A549 (cell line): ENCODE results near the gene CD276. TPM values are rescaled to one million over a fixed set of nuclear protein-coding genes. Genes with fewer than 3 reads are reported as not detected.
A peak's percentile ranks its signal among the peaks of the same experiment; 100 is the strongest.

Source experiments
- ATAC-seq, 2 experiments: fragments of 200-7000 bp in 1 of 2; fragments of >200 bp in 1 of 2; cut with Nextera tagmentation in 1 of 2; cut with Tn5 transposase in 1 of 2; 3 replicates each; pipeline versions ENCODE4 v1.8.0 to v1.9.1; 2018 to 2020; ENCODE audit warnings: mild to moderate bottlenecking in 1 of 2, moderate library complexity in 1 of 2
- CTCF ChIA-PET: fragments of 300-600 bp; sonication (Branson Sonifier 250); formaldehyde crosslinking; extraction: SDS; loops from one replicate; lab custom pipeline; 2021; ENCODE audit warnings: antibody characterized with exemption, inconsistent platforms; lab: Yijun Ruan, JAX
- POLR2A ChIA-PET: fragments of 350-600 bp; formaldehyde crosslinking; extraction: SDS; loops from one replicate; lab custom pipeline; 2021; ENCODE audit warnings: antibody characterized with exemption, inconsistent platforms; lab: Yijun Ruan, JAX
- DNase-seq, 2 experiments: peaks; one replicate each; pipeline versions ENCODE4 v3.0.0 to v3.0.0-alpha.2; 2011 to 2016; ENCODE audit warnings: low read depth in 1 of 2, low spot score in 1 of 2
- FAIRE-seq: peaks from 2 replicates; lab custom pipeline; 2011; peaks lifted over from hg19 to GRCh38; lab: Jason Lieb, UNC
- H3K27ac ChIP-seq, 2 experiments: fragments of >200 bp; sonication (Bioruptor Twin); formaldehyde crosslinking; 3 replicates each; pipeline ENCODE4 v1.5.1; 2016 to 2017
- H3K4me1 ChIP-seq: fragments of >200 bp; sonication (Bioruptor Twin); formaldehyde crosslinking; 3 replicates; pipeline ENCODE4 v1.6.1; 2016
- H3K4me2 ChIP-seq: fragments of >200 bp; sonication (Bioruptor Twin); formaldehyde crosslinking; 3 replicates; pipeline ENCODE4 v1.6.1; 2016
- H3K4me3 ChIP-seq: fragments of >200 bp; sonication (Bioruptor Twin); formaldehyde crosslinking; 3 replicates; pipeline ENCODE4 v1.5.1; 2016
- H3K9me3 ChIP-seq: fragments of >200 bp; sonication (Bioruptor Twin); formaldehyde crosslinking; 3 replicates; pipeline ENCODE4 v1.6.1; 2016
- CEBPB ChIP-seq, 2 experiments: fragments of >200 bp in 1 of 2; sonication (Bioruptor Twin) in 1 of 2; formaldehyde crosslinking in 1 of 2; IDR thresholded peaks; 2 replicates each; pipeline ENCODE4 v1.6.1; 2012 to 2016
- CHD2 ChIP-seq: fragments of 150-350 bp; IDR thresholded peaks from 2 replicates; pipeline ENCODE4 v1.6.1; 2014; ENCODE audit warnings: low read length; ENCODE audit not compliant: partially characterized antibody
- EHMT2 ChIP-seq: fragments of 200-600 bp; sonication (generic); IDR thresholded peaks from 2 replicates; pipeline ENCODE4 v1.6.1; 2016; ENCODE audit warnings: antibody characterized with exemption, low read depth, mild to moderate bottlenecking, moderate library complexity
- ESRRA ChIP-seq: fragments of 150-350 bp; IDR thresholded peaks from 2 replicates; pipeline ENCODE4 v1.6.1; 2014; ENCODE audit warnings: mild to moderate bottlenecking, low read length, borderline replicate concordance
- FOSB ChIP-seq: fragments of 250-450 bp; sonication (Bioruptor Pico); IDR thresholded peaks from 2 replicates; pipeline ENCODE4 v1.5.0; 2020; ENCODE audit warnings: mild to moderate bottlenecking, moderate library complexity
- FOSL2 ChIP-seq, 2 experiments: fragments of 450-650 bp in 1 of 2; fragments of >200 bp in 1 of 2; sonication (Bioruptor Twin) in 1 of 2; formaldehyde crosslinking; IDR thresholded peaks; 2 replicates each; pipeline versions ENCODE4 v1.5.0 to v1.6.1; 2016 to 2020; ENCODE audit warnings: mild to moderate bottlenecking in 1 of 2, moderate library complexity in 1 of 2
- GATA3 ChIP-seq: IDR thresholded peaks from 2 replicates; pipeline ENCODE4 v1.6.1; 2012; ENCODE audit warnings: borderline replicate concordance
- HDAC2 ChIP-seq: fragments of 200-600 bp; sonication (generic); IDR thresholded peaks from 2 replicates; pipeline ENCODE4 v1.6.1; 2016
- HMGXB4 ChIP-seq: fragments of 250-450 bp; sonication (Bioruptor Pico); IDR thresholded peaks from 2 replicates; pipeline ENCODE4 v1.5.0; 2021; ENCODE audit warnings: mild to moderate bottlenecking, moderate library complexity, borderline replicate concordance
- HOXB13 ChIP-seq: fragments of 250-450 bp; sonication (Bioruptor Pico); IDR thresholded peaks from 2 replicates; pipeline ENCODE4 v1.5.0; 2020; ENCODE audit warnings: low read depth, mild to moderate bottlenecking, moderate library complexity
- HOXB5 ChIP-seq: fragments of 250-450 bp; sonication (Bioruptor Pico); IDR thresholded peaks from 2 replicates; pipeline ENCODE4 v1.5.0; 2020; ENCODE audit warnings: mild to moderate bottlenecking, moderate library complexity
- JUN ChIP-seq, 2 experiments: fragments of >200 bp; sonication (Bioruptor Twin); formaldehyde crosslinking; IDR thresholded peaks; 2 replicates in 1 of 2; 3 replicates in 1 of 2; pipeline ENCODE4 v1.6.1; 2016 to 2017
- JUNB ChIP-seq: fragments of >200 bp; sonication (Bioruptor Twin); formaldehyde crosslinking; IDR thresholded peaks from 2 replicates; pipeline ENCODE4 v1.6.1; 2016
- KDM5A ChIP-seq: fragments of 200-600 bp; sonication (generic); IDR thresholded peaks from 2 replicates; pipeline ENCODE4 v1.6.1; 2016; ENCODE audit warnings: antibody characterized with exemption, mild to moderate bottlenecking
- MAFK ChIP-seq: fragments of 450-650 bp; IDR thresholded peaks from 2 replicates; pipeline ENCODE4 v1.6.1; 2014; ENCODE audit not compliant: partially characterized antibody
- MYC ChIP-seq: IDR thresholded peaks from 2 replicates; pipeline ENCODE4 v1.6.1; 2012; ENCODE audit warnings: mild to moderate bottlenecking, inconsistent platforms, low read length, improper control_type of control experiment, borderline replicate concordance
- NFE2L2 ChIP-seq: fragments of 150-350 bp; conservative IDR thresholded peaks from 2 replicates; pipeline ENCODE4 v1.6.1; 2014; ENCODE audit warnings: low read length
- POLR2A ChIP-seq: IDR thresholded peaks from 2 replicates; pipeline ENCODE4 v1.6.1; 2012; ENCODE audit warnings: mild to moderate bottlenecking, low read length
- POLR2AphosphoS2 ChIP-seq: conservative IDR thresholded peaks from 2 replicates; pipeline ENCODE4 v1.6.1; 2012; ENCODE audit warnings: low read length, improper control_type of control experiment, inconsistent platforms
- RARB ChIP-seq: fragments of 250-450 bp; sonication (Bioruptor Pico); IDR thresholded peaks from 2 replicates; pipeline ENCODE4 v1.8.0; 2021; ENCODE audit warnings: mild to moderate bottlenecking, moderate library complexity
- RCOR1 ChIP-seq: fragments of 150-350 bp; IDR thresholded peaks from 2 replicates; pipeline ENCODE4 v1.6.1; 2014; ENCODE audit warnings: antibody characterized with exemption, low read length, low read depth
- TFCP2L1 ChIP-seq: fragments of 250-450 bp; sonication (Bioruptor Pico); IDR thresholded peaks from 2 replicates; pipeline ENCODE4 v1.5.0; 2021; ENCODE audit warnings: mild to moderate bottlenecking
- TP53 ChIP-seq: fragments of 250-450 bp; sonication (Bioruptor Pico); IDR thresholded peaks from 2 replicates; pipeline ENCODE4 v1.5.0; 2021; ENCODE audit warnings: mild to moderate bottlenecking, moderate library complexity
- ZC3H11A ChIP-seq: fragments of 450-650 bp; IDR thresholded peaks from 2 replicates; pipeline ENCODE4 v1.6.1; 2014; ENCODE audit warnings: antibody characterized with exemption, mild to moderate bottlenecking
- ZFP36 ChIP-seq: fragments of 450-650 bp; IDR thresholded peaks from 2 replicates; pipeline ENCODE4 v1.6.1; 2014; ENCODE audit warnings: borderline replicate concordance; ENCODE audit not compliant: partially characterized antibody
- WGBS: methylation state at CpG from one replicate; pipeline ENCODE4 v1.1.6; 2017; ENCODE audit errors: missing lambda C conversion rate; 5-methylcytosine and 5-hydroxymethylcytosine counted together
- polyA plus RNA-seq, 4 experiments: library from polyadenylated mRNA; depleted of rRNA in 3 of 4; stranded (reverse); fragments of >200 nt; fragmentation: RNase III in 1 of 4; extraction: RNeasy Plus Mini Kit Qiagen cat#74134 plus additional on column Dnase treatment in 1 of 4; gene quantifications; 2 replicates in 3 of 4; 3 replicates in 1 of 4; pipeline ENCODE4 v1.2.3, GENCODE V29; 2011 to 2017
- TF ChIP-seq, protein P1 (sequence below): IDR thresholded peaks from 2 replicates; pipeline ENCODE4 v1.6.1; 2012
- TF ChIP-seq, protein P2 (sequence below): fragments of 200-600 bp; sonication (generic); IDR thresholded peaks from 2 replicates; pipeline ENCODE4 v1.6.1; 2016; ENCODE audit warnings: antibody characterized with exemption, mild to moderate bottlenecking, moderate library complexity

CD276 gene
- polyA plus RNA-seq, 2 of the 4 experiments (the other 2 are of a cell fraction), result 24.8 to 31.0 TPM

DNA sequence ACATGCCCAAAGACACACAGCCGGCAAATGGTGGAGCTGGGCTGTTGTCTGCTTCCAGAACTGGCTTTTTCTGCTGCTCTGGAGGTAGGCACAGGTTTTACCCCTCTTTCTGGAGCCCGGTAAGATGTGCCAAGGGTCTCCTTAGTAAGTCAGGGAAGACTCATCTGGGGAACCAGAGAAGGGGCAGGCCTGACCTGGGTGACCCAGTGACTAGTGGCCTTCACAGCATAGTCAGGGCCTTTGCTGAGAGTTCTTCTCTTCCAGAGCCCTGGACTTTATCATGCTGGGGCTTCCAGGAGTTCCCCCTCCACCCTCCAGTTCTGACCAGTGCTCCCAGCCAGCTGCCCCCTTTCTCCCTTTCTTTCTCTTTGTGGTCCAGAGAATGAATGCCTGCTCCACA, 3.2 kb downstream of the CD276 start:
- Histone ChIP-seq H3K9me3 (no peaks in the 10 kb centered on the region), H3K4me1 (peaks cover 37% of the 10 kb centered on the region), H3K27ac (no peak overlapping the region), H3K4me3 (no peak overlapping the region), H3K4me2 (no peak overlapping the region)
- ChIA-PET CTCF (interaction anchor here (1.9 to 7.2 kb wide), 4 partner anchors 10 to 52 kb away, joined by 7 to 84 read pairs (median 28); no protein-coding TSS in a partner anchor), POLR2A (no interaction called here)
- FAIRE-seq (no peak), ATAC-seq (no peak), DNase-seq (no peak)
- no peak for TF ChIP-seq JUN (IDR thresholded peaks at IDR 0.05)
- no peak for TF ChIP-seq GATA3
- TF ChIP-seq, protein P1, sequence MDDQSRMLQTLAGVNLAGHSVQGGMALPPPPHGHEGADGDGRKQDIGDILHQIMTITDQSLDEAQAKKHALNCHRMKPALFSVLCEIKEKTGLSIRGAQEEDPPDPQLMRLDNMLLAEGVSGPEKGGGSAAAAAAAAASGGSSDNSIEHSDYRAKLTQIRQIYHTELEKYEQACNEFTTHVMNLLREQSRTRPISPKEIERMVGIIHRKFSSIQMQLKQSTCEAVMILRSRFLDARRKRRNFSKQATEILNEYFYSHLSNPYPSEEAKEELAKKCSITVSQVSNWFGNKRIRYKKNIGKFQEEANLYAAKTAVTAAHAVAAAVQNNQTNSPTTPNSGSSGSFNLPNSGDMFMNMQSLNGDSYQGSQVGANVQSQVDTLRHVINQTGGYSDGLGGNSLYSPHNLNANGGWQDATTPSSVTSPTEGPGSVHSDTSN, result no peak
- TF ChIP-seq CHD2, result no peak
- TF ChIP-seq, protein P2, sequence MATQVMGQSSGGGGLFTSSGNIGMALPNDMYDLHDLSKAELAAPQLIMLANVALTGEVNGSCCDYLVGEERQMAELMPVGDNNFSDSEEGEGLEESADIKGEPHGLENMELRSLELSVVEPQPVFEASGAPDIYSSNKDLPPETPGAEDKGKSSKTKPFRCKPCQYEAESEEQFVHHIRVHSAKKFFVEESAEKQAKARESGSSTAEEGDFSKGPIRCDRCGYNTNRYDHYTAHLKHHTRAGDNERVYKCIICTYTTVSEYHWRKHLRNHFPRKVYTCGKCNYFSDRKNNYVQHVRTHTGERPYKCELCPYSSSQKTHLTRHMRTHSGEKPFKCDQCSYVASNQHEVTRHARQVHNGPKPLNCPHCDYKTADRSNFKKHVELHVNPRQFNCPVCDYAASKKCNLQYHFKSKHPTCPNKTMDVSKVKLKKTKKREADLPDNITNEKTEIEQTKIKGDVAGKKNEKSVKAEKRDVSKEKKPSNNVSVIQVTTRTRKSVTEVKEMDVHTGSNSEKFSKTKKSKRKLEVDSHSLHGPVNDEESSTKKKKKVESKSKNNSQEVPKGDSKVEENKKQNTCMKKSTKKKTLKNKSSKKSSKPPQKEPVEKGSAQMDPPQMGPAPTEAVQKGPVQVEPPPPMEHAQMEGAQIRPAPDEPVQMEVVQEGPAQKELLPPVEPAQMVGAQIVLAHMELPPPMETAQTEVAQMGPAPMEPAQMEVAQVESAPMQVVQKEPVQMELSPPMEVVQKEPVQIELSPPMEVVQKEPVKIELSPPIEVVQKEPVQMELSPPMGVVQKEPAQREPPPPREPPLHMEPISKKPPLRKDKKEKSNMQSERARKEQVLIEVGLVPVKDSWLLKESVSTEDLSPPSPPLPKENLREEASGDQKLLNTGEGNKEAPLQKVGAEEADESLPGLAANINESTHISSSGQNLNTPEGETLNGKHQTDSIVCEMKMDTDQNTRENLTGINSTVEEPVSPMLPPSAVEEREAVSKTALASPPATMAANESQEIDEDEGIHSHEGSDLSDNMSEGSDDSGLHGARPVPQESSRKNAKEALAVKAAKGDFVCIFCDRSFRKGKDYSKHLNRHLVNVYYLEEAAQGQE, result no peak
- 100% methylated on average over 2 of the region's 2 CpGs for WGBS

DNA sequence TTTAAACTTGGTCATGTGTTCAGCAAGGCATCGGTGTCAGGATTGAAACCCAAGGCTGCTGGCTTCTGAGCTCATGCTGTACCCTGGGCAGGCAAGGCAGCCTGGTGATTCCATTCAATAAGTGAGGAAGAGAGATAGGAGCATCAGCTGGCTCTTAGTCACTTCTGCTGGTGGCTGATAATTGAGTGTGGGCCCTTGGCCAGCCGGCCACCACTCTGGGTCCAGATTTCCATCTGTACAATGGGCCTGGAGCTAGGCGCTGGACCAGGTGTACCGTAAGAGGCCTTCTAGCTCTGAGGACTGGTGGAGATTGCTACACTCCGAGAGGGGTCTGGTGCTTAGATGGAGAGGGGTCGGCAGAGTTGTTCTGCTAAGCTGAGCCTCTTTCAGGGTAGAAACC, 4.3 kb downstream of the CD276 start:
- CTCF ChIA-PET, result interaction anchor here (0.6 to 7.2 kb wide), 5 partner anchors 10 to 315 kb away, joined by 3 to 84 read pairs (median 12); no protein-coding TSS in a partner anchor

DNA sequence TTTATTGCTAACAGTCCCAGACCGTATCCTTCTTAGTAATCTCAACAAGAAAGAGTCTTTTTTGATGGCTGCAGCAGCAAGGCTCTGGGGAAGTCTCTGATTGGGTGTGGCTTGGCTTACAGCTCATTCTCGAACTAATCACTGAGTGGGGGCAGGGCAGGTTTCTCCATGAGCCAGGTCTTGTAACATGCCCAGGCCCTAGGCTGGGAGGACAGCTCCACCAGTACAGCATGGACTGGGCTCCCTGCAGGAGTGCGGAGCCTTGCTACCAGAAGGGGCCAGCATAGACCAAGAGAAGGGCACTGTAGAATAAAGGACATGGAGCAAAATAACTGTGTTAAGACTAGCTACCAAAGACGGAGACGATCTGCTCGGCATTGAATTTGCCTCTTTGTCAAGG, 7.2 kb downstream of the CD276 start:
- Histone ChIP-seq H3K27ac (no peak overlapping the region), H3K4me2 (no peak overlapping the region), H3K9me3 (no peaks in the 10 kb centered on the region), H3K4me3 (no peak overlapping the region), H3K4me1 (peaks cover 18% of the 10 kb centered on the region)
- CTCF ChIA-PET, result interaction anchor here (0.5 to 2.4 kb wide), 9 partner anchors 9 to 1339 kb away, joined by 3 to 24 read pairs (median 4); no protein-coding TSS in a partner anchor
- 83% methylated on average over 6 of the region's 6 CpGs for whole genome bisulfite sequencing
- no peak for FAIRE-seq
- ATAC-seq, result peak in 1 of 2 experiments; percentile 38; a peak in 1 of 6 replicates
- POLR2A ChIA-PET, result no interaction called here
- no peak for DNase-seq
- TF ChIP-seq FOSB (no peak), EHMT2 (no peak), ESRRA (no peak), TP53 (CRISPR knock-in tag) (no peak), HOXB13 (CRISPR knock-in tag) (no peak), JUNB (no peak), KDM5A (no peak), ZFP36 (no peak), POLR2AphosphoS2 (no peak), MAFK (no peak), NFE2L2 (no peak), POLR2A (no peak)
- TF ChIP-seq, protein P2, result no peak

More for the DNA sequence above, 4.3 kb downstream of the CD276 start:
- H3K4me2 ChIP-seq, result no peak overlapping the region
- 89% methylated on average over 5 of the region's 6 CpGs for WGBS
- no peaks in the 10 kb centered on the region for H3K9me3 ChIP-seq
- peaks cover 34% of the 10 kb centered on the region for H3K4me1 ChIP-seq
- no peak overlapping the region for H3K27ac ChIP-seq
- TF ChIP-seq CEBPB (IDR thresholded peaks at IDR 0.05) (no peak), HMGXB4 (no peak), RARB (CRISPR knock-in tag) (no peak), FOSL2 (IDR thresholded peaks at IDR 0.05) (no peak), FOSL2 (CRISPR knock-in tag; IDR thresholded peaks at IDR 0.05) (no peak), POLR2A (no peak), JUNB (no peak), HOXB5 (CRISPR knock-in tag) (no peak), MYC (no peak), NFE2L2 (no peak), RCOR1 (no peak), HDAC2 (no peak), TFCP2L1 (CRISPR knock-in tag) (no peak), KDM5A (no peak), ZC3H11A (no peak), ZFP36 (no peak)
- H3K4me3 ChIP-seq, result no peak overlapping the region
- no peak for ATAC-seq
- POLR2A ChIA-PET, result no interaction called here
- FAIRE-seq, result no peak
- DNase-seq, result no peak
